ENCODE data around the gene AAMP.

The AAMP gene

GRCh38 chr2:218217360-218218267, 52.3 kb downstream of the AAMP start:
- no peak for TF ChIP-seq CTCF (IDR thresholded peaks at IDR 0.05; ENCODE audit: low read depth, low read length)
- peak overlapping the region; percentile 98 for H3K4me3 ChIP-seq (ENCODE audit: low read depth, low read length)

- no peak for TF ChIP-seq CTCF (IDR thresholded peaks at IDR 0.05; ENCODE audit: low read depth, low read length)
- H3K4me3 ChIP-seq (ENCODE audit: low read depth, low read length), result peak within 1 kb of the TSS; percentile 98
Measured at GRCh38 chr2:218216674-218217359, 53.1 kb downstream of the AAMP start, which contains the start of gene ARPC2. ARPC2 (plus strand) TSS chr2:218217189; CDS start chr2:218217471, 282 bp downstream.

GRCh38 chr2:218216336-218216673, 53.6 kb downstream of the AAMP start:
- peak overlapping the region; percentile 98 for H3K4me3 ChIP-seq (ENCODE audit: low read depth, low read length)
- TF ChIP-seq CTCF (IDR thresholded peaks at IDR 0.05; ENCODE audit: low read depth, low read length), result no peak
